Heart right ventricle (tissue), 16 donors: ENCODE data around the gene TCF4. TPM values are rescaled to one million over a fixed set of nuclear protein-coding genes. Genes with fewer than 3 reads are reported as not detected.

Experiments used
- ATAC-seq, 8 donors: fragments of 200-7000 bp; cut with Tn5 transposase; one replicate each; pipeline ENCODE4 v1.9.1; 2020; ENCODE audit warnings: mild to moderate bottlenecking in 8 of 8, moderate library complexity in 8 of 8, moderate number of reproducible peaks in 1 of 8
- DNase-seq, 2 donors: peaks; one replicate each; pipeline ENCODE4 v3.0.0-alpha.2; 2020
- H3K27ac ChIP-seq, 10 donors: fragments of 200-600 bp; sonication (generic) in 2 of 10; one replicate each; pipeline versions ENCODE4 v1.5.0 to v1.8.0; 2020 to 2022; ENCODE audit warnings: mild to moderate bottlenecking in 3 of 10
- H3K27me3 ChIP-seq, 7 donors: fragments of 200-600 bp; one replicate each; pipeline ENCODE4 v1.8.0; 2021 to 2022; ENCODE audit warnings: mild to moderate bottlenecking in 2 of 7
- H3K36me3 ChIP-seq, 9 donors: fragments of 200-600 bp; sonication (generic) in 1 of 9; one replicate each; pipeline versions ENCODE4 v1.5.0 to v1.8.0; 2020 to 2022; ENCODE audit warnings: mild to moderate bottlenecking in 2 of 9
- H3K4me1 ChIP-seq, 9 donors: fragments of 200-600 bp; sonication (generic) in 1 of 9; one replicate each; pipeline versions ENCODE4 v1.5.0 to v1.8.0; 2020 to 2022; ENCODE audit warnings: mild to moderate bottlenecking in 4 of 9
- H3K4me3 ChIP-seq, 10 donors: fragments of 200-600 bp; sonication (generic) in 2 of 10; one replicate each; pipeline versions ENCODE4 v1.5.0 to v1.8.0; 2020 to 2022; ENCODE audit warnings: mild to moderate bottlenecking in 7 of 10, moderate library complexity in 2 of 10
- H3K9me3 ChIP-seq, 11 donors: fragments of 200-600 bp in 10 of 11; sonication (generic) in 2 of 11; one replicate each; pipeline versions ENCODE4 v1.5.0 to v1.8.0; 2013 to 2022; ENCODE audit warnings: mild to moderate bottlenecking in 2 of 11, control low read depth in 1 of 11, moderate library complexity in 1 of 11
- CTCF ChIP-seq, 9 donors: fragments of 200-600 bp; sonication (generic) in 2 of 9; IDR thresholded peaks; one replicate each; pipeline versions ENCODE4 v1.5.0 to v1.8.0; 2021 to 2022; ENCODE audit warnings: antibody characterized with exemption in 9 of 9, mild to moderate bottlenecking in 5 of 9, moderate library complexity in 1 of 9
- WGBS, 2 donors: extraction: QIAGEN DNeasy Blood & Tissue Kit; methylation state at CpG; one replicate each; pipeline ENCODE4 v1.1.7; 2013; ENCODE audit warnings: inconsistent platforms in 1 of 2; 5-methylcytosine and 5-hydroxymethylcytosine counted together
- intact Hi-C, 10 donors: fragments of 100-400 bp; cut with DNase I; formaldehyde crosslinking; loops; one replicate each; pipeline versions ENCODE4 v1.11.1 to v1.14.2; 2022
- polyA plus RNA-seq, 2 donors: library from polyadenylated mRNA; stranded (reverse); fragments of 200-250 nt; gene quantifications; one replicate each; pipeline ENCODE4 v1.2.3, GENCODE V29; 2013
- total RNA-seq, 10 donors: library from RNA; stranded (reverse); fragmentation: NEBNext Ultra II Directional in 3 of 10; extraction: Animal tissue kit (Norgen Biotek cat#: 25700) in 3 of 10; gene quantifications; one replicate each; pipeline versions ENCODE4 v1.2.1 to v1.2.4, GENCODE V29; 2021 to 2023
- donor health status: Arrhythmogenic right ventricular cardiomyopathy.
- donor health status: ischemic (EF 13 %, LVEDD 7.1; RV severe dilation, severe dysfunction).
- donor health status: healthy with polysubstance abuse.
- donor health status: DM: no; HTN: yes; CAD: no.
- donor health status: DM: no; HTN: no; CAD: no.
- donor health status: ischemic (EF 25% LVEDD 6.9; RV normal size, moderate dysfunction).
- donor health status: ischemic (EF 25% LVEDD 5.7; RV mildly dilated, moderate dysfunction).
- donor health status: healthy.
- donor health status: DM: yes; HTN: yes; CAD: no.
- donor health status: Ischemic cardiomyopathy.
- donor health status: ischemic (EF 35%, LVEDD 5.7; RV mildly dilated, moderate dysfunction).
- donor health status: nonischemic (EF 11% LVEDD 7.7; RV severe dilation, severe dysfunction).
- donor health status: DM: yes; HTN: yes; CAD: no.
- donor health status: PGD.
- donor health status: ischemic (EF 29% LVEDD 5.4; RV normal size, mild dysfunction).
- donor health status: nonischemic (EF 23%, LVEDD 6.1; RV moderate dilation, normal function).

Gene TCF4
- total and polyA plus RNA-seq, 12 donors: 12.6 to 90.1 (median 65.5) TPM

- 33 to 35% methylated on average over 1 of the region's 1 CpG for WGBS, 2 donors
- TF ChIP-seq CTCF (IDR thresholded peaks at IDR 0.05): no peak
- Histone ChIP-seq H3K36me3 (no peaks in the 10 kb centered on the region), H3K4me3 (no peak overlapping the region), H3K4me1 (peaks cover 0 to 62% (median 38%) of the 10 kb centered on the region in 9 donors), H3K27ac (peak overlapping the region; percentile 19 to 86 (median 82)), H3K27me3 (no peaks in the 10 kb centered on the region), H3K9me3 (no peaks in the 10 kb centered on the region)
- ATAC-seq (peak in 1 of 8 donors; percentile 15), DNase-seq (no peak)
- intact Hi-C loops: loop anchor here in 6 of 10 donors (5.0 to 10.0 kb wide), 6 partner anchors 61 to 291 kb away; no protein-coding TSS in a partner anchor
These were observed 182.5 kb downstream of the TCF4 start for GRCh38 chr18:55405475-55405874.

GRCh38 chr18:55404832-55405465 is 183.0 kb downstream of the TCF4 start:
- ATAC-seq: no peak

GRCh38 chr18:55404136-55404830 is 183.7 kb downstream of the TCF4 start:
- peaks cover 0 to 66% (median 40%) of the 10 kb centered on the region in 9 donors for H3K4me1 ChIP-seq
- no peak for TF ChIP-seq CTCF (IDR thresholded peaks at IDR 0.05)
- no peaks in the 10 kb centered on the region for H3K27me3 ChIP-seq
- no peak overlapping the region for H3K4me3 ChIP-seq
- intact Hi-C loops: loop anchor here in 8 of 10 donors (5.0 to 10.0 kb wide), 10 partner anchors 57 to 289 kb away; no protein-coding TSS in a partner anchor
- 85 to 87% methylated on average over 5 of the region's 5 CpGs for WGBS, 2 donors
- H3K9me3 ChIP-seq: no peaks in the 10 kb centered on the region
- peak overlapping the region in 9 of 10 donors; percentile 9 to 86 (median 82) for H3K27ac ChIP-seq
- no peak for ATAC-seq
- H3K36me3 ChIP-seq: no peaks in the 10 kb centered on the region
- DNase-seq: no peak

More at GRCh38 chr18:55404832-55405465, 183.0 kb downstream of the TCF4 start:
- no peak for DNase-seq
- H3K27me3 ChIP-seq: no peaks in the 10 kb centered on the region
- 89 to 92% methylated on average over 8 of the region's 8 CpGs for WGBS, 2 donors
- no peak for TF ChIP-seq CTCF (IDR thresholded peaks at IDR 0.05)
- no peaks in the 10 kb centered on the region for H3K36me3 ChIP-seq
- H3K27ac ChIP-seq: peak overlapping the region; percentile 19 to 86 (median 82)
- intact Hi-C loops: loop anchor here in 9 of 10 donors (5.0 to 10.0 kb wide), 10 partner anchors 58 to 290 kb away; no protein-coding TSS in a partner anchor
- no peak overlapping the region for H3K4me3 ChIP-seq
- peaks cover 0 to 63% (median 38%) of the 10 kb centered on the region in 9 donors for H3K4me1 ChIP-seq
- no peaks in the 10 kb centered on the region for H3K9me3 ChIP-seq

- H3K27me3 ChIP-seq: no peaks in the 10 kb centered on the region
- H3K36me3 ChIP-seq: no peaks in the 10 kb centered on the region
- WGBS, 2 donors: 49 to 57% methylated on average over 5 of the region's 5 CpGs
- H3K4me3 ChIP-seq: peak overlapping the region in 8 of 10 donors; percentile 20 to 53 (median 46)
- H3K27ac ChIP-seq: peak overlapping the region; percentile 9 to 86 (median 82)
- no peak for TF ChIP-seq CTCF (IDR thresholded peaks at IDR 0.05)
- intact Hi-C loops: loop anchor here in 8 of 10 donors (5.0 to 10.0 kb wide), 10 partner anchors 56 to 289 kb away; no protein-coding TSS in a partner anchor
- ATAC-seq (no peak), DNase-seq (no peak)
- no peaks in the 10 kb centered on the region for H3K9me3 ChIP-seq
- peaks cover 0 to 74% (median 48%) of the 10 kb centered on the region in 9 donors for H3K4me1 ChIP-seq
These were observed 184.5 kb downstream of the TCF4 start for GRCh38 chr18:55403421-55403949.
